Stimulated activated CD4-positive, alpha-beta T cell treated with anti-CD3 and anti-CD28 coated beads, Interleukin-1b, Interleukin-23, amount 100 ng/mL, for 24 hours (primary cell): ENCODE data around the gene NLRP3.
"Not testable (repeated sequence)": the region's sequence is repeated elsewhere in the genome, so short reads cannot be mapped to it uniquely, and the experiment has no call there.

Experiments used
- DNase-seq, 4 experiments: peaks; one replicate each; pipeline ENCODE4 v3.0.0-alpha.2; 2020; ENCODE audit warnings: low read depth in 4 of 4, low spot score in 1 of 4

The NLRP3 gene

GRCh38 chr1:247390116-247390791, 25.7 kb upstream of the NLRP3 start:
- peak; percentile 56 to 79 (median 70) for DNase-seq

- DNase-seq = no peak
Measured at GRCh38 chr1:247390996-247391395, 25.0 kb upstream of the NLRP3 start.

GRCh38 chr1:247392088-247392487, 23.9 kb upstream of the NLRP3 start:
- DNase-seq = no peak

- DNase-seq = not testable (repeated sequence)
Measured at GRCh38 chr1:247395075-247395474, 20.9 kb upstream of the NLRP3 start.

GRCh38 chr1:247400685-247401084, 15.3 kb upstream of the NLRP3 start:
- no peak for DNase-seq

GRCh38 chr1:247401310-247402119, 14.5 kb upstream of the NLRP3 start:
- DNase-seq = no peak

GRCh38 chr1:247402120-247402675, 13.8 kb upstream of the NLRP3 start:
- DNase-seq = no peak

- no peak for DNase-seq
Measured at GRCh38 chr1:247406014-247406656, 9.8 kb upstream of the NLRP3 start.

- DNase-seq = peak in 2 of 4 experiments; percentile 33 to 62
Measured at GRCh38 chr1:247407180-247407616, 8.8 kb upstream of the NLRP3 start.

GRCh38 chr1:247408100-247408499, 7.9 kb upstream of the NLRP3 start:
- DNase-seq = no peak

- peak in 1 of 4 experiments; percentile 26 for DNase-seq
Measured at GRCh38 chr1:247409869-247410544, 6.0 kb upstream of the NLRP3 start.

GRCh38 chr1:247411621-247412327, 4.2 kb upstream of the NLRP3 start:
- no peak for DNase-seq

- DNase-seq = no peak
Measured at GRCh38 chr1:247417831-247418230, 1.9 kb downstream of the NLRP3 start.

GRCh38 chr1:247419336-247419735, 3.4 kb downstream of the NLRP3 start:
- no peak for DNase-seq

GRCh38 chr1:247421074-247421473, 5.1 kb downstream of the NLRP3 start:
- DNase-seq = no peak

GRCh38 chr1:247429496-247429895, 13.5 kb downstream of the NLRP3 start:
- no peak for DNase-seq

- DNase-seq = no peak
Measured at GRCh38 chr1:247430434-247430833, 14.5 kb downstream of the NLRP3 start.

- no peak for DNase-seq
Measured at GRCh38 chr1:247431643-247432042, 15.7 kb downstream of the NLRP3 start.

- no peak for DNase-seq
Measured at GRCh38 chr1:247434005-247434404, 18.0 kb downstream of the NLRP3 start.

GRCh38 chr1:247435030-247435758, 19.2 kb downstream of the NLRP3 start:
- no peak for DNase-seq
